Mesendoderm (in vitro differentiated cells): Measurements from ENCODE around the gene EFCAB11.
"Not testable (repeated sequence)": the region's sequence is repeated elsewhere in the genome, so short reads cannot be mapped to it uniquely, and the experiment has no call there.

ENCODE experiments used
- DNase-seq: peaks from one replicate; pipeline ENCODE4 v3.0.0; 2013
- H2AK5ac ChIP-seq: 2 replicates; pipeline ENCODE4 v1.6.1; 2013; ENCODE audit warnings: low read length, inconsistent platforms
- H2BK120ac ChIP-seq: 2 replicates; pipeline ENCODE4 v1.6.1; 2013; ENCODE audit warnings: low read depth, mild to moderate bottlenecking, low read length, moderate library complexity, mixed read lengths
- H2BK15ac ChIP-seq: replicated peaks from 2 replicates; pipeline ENCODE4 v1.6.1; 2013; ENCODE audit warnings: low read depth, mild to moderate bottlenecking, moderate library complexity
- H2BK5ac ChIP-seq: 2 replicates; pipeline ENCODE4 v1.6.1; 2013; ENCODE audit warnings: low read length, inconsistent platforms
- H3K18ac ChIP-seq: 2 replicates; pipeline ENCODE4 v1.6.1; 2013; ENCODE audit warnings: mild to moderate bottlenecking, low read length, mixed read lengths
- H3K23ac ChIP-seq: one replicate; pipeline ENCODE4 v1.6.1; 2013; ENCODE audit warnings: low read length
- H3K27ac ChIP-seq: 2 replicates; pipeline ENCODE4 v1.5.1; 2013; ENCODE audit warnings: low read depth, mild to moderate bottlenecking, inconsistent platforms, low read length, moderate library complexity
- H3K27me3 ChIP-seq: 2 replicates; pipeline ENCODE4 v1.6.1; 2013; ENCODE audit warnings: low read length, control low read depth, mild to moderate bottlenecking, inconsistent platforms; ENCODE audit not compliant: insufficient read depth, poor library complexity
- H3K36me3 ChIP-seq: 2 replicates; pipeline ENCODE4 v1.6.1; 2013; ENCODE audit warnings: low read length, inconsistent platforms; ENCODE audit not compliant: control insufficient read depth, insufficient read depth
- H3K4ac ChIP-seq: one replicate; pipeline ENCODE4 v1.6.1; 2013; ENCODE audit warnings: low read depth, mild to moderate bottlenecking, low read length, moderate library complexity
- H3K4me1 ChIP-seq: 2 replicates; pipeline ENCODE4 v1.6.1; 2013; ENCODE audit warnings: low read depth, low read length, inconsistent platforms; ENCODE audit not compliant: control insufficient read depth
- H3K4me2 ChIP-seq: 2 replicates; pipeline ENCODE4 v1.6.1; 2013; ENCODE audit warnings: low read length
- H3K4me3 ChIP-seq: 2 replicates; pipeline ENCODE4 v1.5.1; 2013; ENCODE audit warnings: mild to moderate bottlenecking, low read length
- H3K56ac ChIP-seq: one replicate; pipeline ENCODE4 v1.6.1; 2013; ENCODE audit warnings: low read length
- H3K79me1 ChIP-seq: 2 replicates; pipeline ENCODE4 v1.6.1; 2013; ENCODE audit warnings: low read length, inconsistent platforms
- H3K79me2 ChIP-seq: 2 replicates; pipeline ENCODE4 v1.6.1; 2013; ENCODE audit warnings: mild to moderate bottlenecking, low read length; ENCODE audit not compliant: control insufficient read depth, insufficient read depth
- H3K9ac ChIP-seq: 2 replicates; pipeline ENCODE4 v1.6.1; 2013; ENCODE audit warnings: low read length, inconsistent platforms
- H4K5ac ChIP-seq: one replicate; pipeline ENCODE4 v1.6.1; 2013; ENCODE audit warnings: low read length
- H4K8ac ChIP-seq: one replicate; pipeline ENCODE4 v1.6.1; 2013; ENCODE audit warnings: low read depth, mild to moderate bottlenecking, control low read depth, low read length, moderate library complexity
- WGBS: extraction: QIAGEN DNeasy Blood & Tissue Kit; methylation state at CpG from one replicate; pipeline ENCODE4 v1.1.7; 2013; ENCODE audit warnings: low lambda C conversion rate, missing lambda C conversion rate; ENCODE audit not compliant: insufficient coverage; ENCODE audit errors: extremely low coverage; 5-methylcytosine and 5-hydroxymethylcytosine counted together

The EFCAB11 gene

DNA sequence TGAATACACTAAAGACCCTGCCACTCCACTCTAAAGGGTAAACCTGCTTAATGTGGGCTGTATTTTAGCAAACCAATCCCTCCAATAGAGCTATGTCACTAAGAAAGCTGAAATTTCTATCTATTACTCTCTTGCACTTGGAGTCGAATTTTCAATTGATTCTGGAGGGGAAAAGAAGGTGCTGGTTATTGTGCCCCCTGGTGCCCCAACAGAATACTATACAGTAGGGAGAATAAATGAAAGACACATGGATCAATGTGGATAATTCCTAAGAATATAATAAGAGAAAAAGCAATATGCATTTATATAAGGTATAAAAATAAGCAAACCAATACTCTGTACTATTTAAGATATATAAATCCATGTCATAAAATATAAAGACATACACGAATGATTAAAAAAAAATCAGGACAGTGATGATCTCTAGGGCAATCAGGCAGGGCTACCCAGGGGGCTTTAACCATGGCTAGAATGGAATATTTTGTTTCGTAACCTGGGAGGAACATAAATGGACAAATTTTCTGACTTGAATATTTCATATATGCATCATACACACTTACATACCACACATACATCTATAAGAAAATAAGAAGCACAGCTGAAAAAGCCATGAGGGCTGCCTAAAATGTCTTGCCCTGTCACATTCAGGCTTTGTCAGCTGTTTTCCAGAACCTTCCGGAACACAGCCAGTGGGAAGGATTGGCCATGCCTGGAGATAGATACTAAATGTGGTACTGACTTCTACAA, 54.4 kb downstream of the EFCAB11 start:
- Histone ChIP-seq H3K4me1 (no peaks in the 10 kb centered on the region), H2BK5ac (no peak overlapping the region), H3K4ac (no peak overlapping the region), H3K27ac (no peak overlapping the region), H4K8ac (no peak overlapping the region), H3K36me3 (no peaks in the 10 kb centered on the region), H3K9ac (no peak overlapping the region), H4K5ac (no peak overlapping the region), H2BK120ac (no peak overlapping the region), H2AK5ac (no peak overlapping the region), H3K79me2 (no peaks in the 10 kb centered on the region), H3K18ac (no peak overlapping the region), H3K27me3 (no peaks in the 10 kb centered on the region), H3K23ac (no peak overlapping the region), H3K79me1 (no peaks in the 10 kb centered on the region), H3K4me2 (no peak overlapping the region), H3K4me3 (no peak overlapping the region), H2BK15ac (no peak overlapping the region), H3K56ac (no peak overlapping the region)
- peak; percentile 36 for DNase-seq
- WGBS = no CpG with 5 or more reads among the region's 4 CpGs

DNA sequence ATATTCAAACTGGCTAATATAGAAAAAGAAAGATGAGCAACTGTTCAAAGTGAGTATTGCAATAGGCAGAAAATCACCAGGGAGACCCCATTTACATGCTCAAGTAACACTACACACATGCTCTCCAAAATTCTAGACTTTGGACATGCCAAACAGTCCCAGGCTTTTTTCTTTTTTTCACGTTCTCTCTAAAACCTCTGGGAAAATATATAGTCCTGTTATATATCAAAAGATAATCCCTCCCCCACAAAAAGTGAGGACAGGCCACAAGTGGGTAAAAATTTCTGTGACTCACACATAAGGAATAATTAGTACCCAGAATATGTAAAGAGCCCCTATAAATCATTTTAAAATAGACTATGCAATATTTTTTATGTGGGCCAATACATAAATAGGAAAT, 55.2 kb downstream of the EFCAB11 start:
- no peaks in the 10 kb centered on the region for H3K4me1 ChIP-seq
- H3K23ac ChIP-seq = no peak overlapping the region
- no peak overlapping the region for H2BK120ac ChIP-seq
- H2BK15ac ChIP-seq = no peak overlapping the region
- H3K18ac ChIP-seq = no peak overlapping the region
- H3K27me3 ChIP-seq = no peaks in the 10 kb centered on the region
- H3K79me1 ChIP-seq = no peaks in the 10 kb centered on the region
- H2BK5ac ChIP-seq = no peak overlapping the region
- H3K36me3 ChIP-seq = no peaks in the 10 kb centered on the region
- DNase-seq = no peak
- H3K4ac ChIP-seq = no peak overlapping the region
- no peaks in the 10 kb centered on the region for H3K79me2 ChIP-seq
- no peak overlapping the region for H4K8ac ChIP-seq
- H2AK5ac ChIP-seq = no peak overlapping the region
- no peak overlapping the region for H3K56ac ChIP-seq
- WGBS = no CpG with 5 or more reads among the region's 1 CpG
- H4K5ac ChIP-seq = no peak overlapping the region
- no peak overlapping the region for H3K9ac ChIP-seq
- no peak overlapping the region for H3K27ac ChIP-seq
- H3K4me3 ChIP-seq = no peak overlapping the region
- no peak overlapping the region for H3K4me2 ChIP-seq

DNA sequence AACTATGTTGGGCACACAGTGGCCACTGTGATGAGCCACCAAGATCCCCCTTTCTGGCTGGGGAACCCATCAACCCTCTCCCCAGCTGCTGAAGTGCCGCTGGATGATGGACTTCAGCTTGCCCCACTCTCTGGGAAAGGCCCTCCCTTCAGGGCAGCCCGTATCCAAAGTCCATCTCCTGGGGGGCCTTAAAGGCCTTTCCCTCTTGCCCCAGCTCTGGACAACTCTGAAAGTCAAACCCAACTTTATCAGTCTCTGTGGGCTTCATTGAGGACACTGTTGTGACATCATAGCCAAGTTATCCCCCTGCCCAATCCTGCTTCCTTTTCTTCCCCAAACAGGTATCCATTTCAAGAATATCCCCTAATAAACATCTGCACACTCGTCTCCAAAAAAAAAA, 61.1 kb downstream of the EFCAB11 start:
- H4K5ac ChIP-seq, H3K79me2 ChIP-seq, DNase-seq, H3K4ac ChIP-seq, H4K8ac ChIP-seq, H3K56ac ChIP-seq, H2BK120ac ChIP-seq, H2BK5ac ChIP-seq, H3K9ac ChIP-seq, H3K4me1 ChIP-seq, H3K4me2 ChIP-seq, H2BK15ac ChIP-seq, H3K79me1 ChIP-seq, H3K27ac ChIP-seq, H3K27me3 ChIP-seq, H3K4me3 ChIP-seq, H3K36me3 ChIP-seq, H3K23ac ChIP-seq, H2AK5ac ChIP-seq, H3K18ac ChIP-seq: not testable (repeated sequence)
- WGBS = no CpG with 5 or more reads among the region's 3 CpGs

DNA sequence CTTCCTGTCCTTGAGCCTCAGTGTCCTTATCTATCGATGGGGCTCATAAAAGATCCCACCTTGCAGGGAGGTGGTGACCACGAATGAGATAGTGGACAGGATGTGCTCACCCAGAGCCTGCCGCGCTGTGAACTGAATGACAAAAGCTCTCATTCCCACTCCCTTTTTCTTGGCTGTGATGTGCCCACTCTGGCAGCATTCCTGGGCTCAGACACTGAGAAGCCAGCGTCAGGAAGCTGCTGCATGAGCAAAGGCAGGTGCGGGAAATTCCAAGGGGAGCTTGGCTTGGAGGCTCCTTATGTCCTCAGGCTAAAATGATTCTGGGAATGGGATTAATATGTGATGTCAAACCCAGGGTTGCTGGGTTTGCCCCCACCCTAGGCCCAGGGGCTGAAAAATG, 61.6 kb downstream of the EFCAB11 start:
- H2AK5ac ChIP-seq = no peak overlapping the region
- H3K4ac ChIP-seq = no peak overlapping the region
- H3K4me3 ChIP-seq = no peak overlapping the region
- no peak overlapping the region for H2BK120ac ChIP-seq
- H3K4me1 ChIP-seq = no peaks in the 10 kb centered on the region
- H3K27me3 ChIP-seq = no peaks in the 10 kb centered on the region
- no peak overlapping the region for H3K56ac ChIP-seq
- H4K5ac ChIP-seq = no peak overlapping the region
- H3K79me1 ChIP-seq = no peaks in the 10 kb centered on the region
- H3K4me2 ChIP-seq = no peak overlapping the region
- H3K27ac ChIP-seq = no peak overlapping the region
- no peak overlapping the region for H3K23ac ChIP-seq
- no peaks in the 10 kb centered on the region for H3K36me3 ChIP-seq
- DNase-seq = peak; percentile 39
- H4K8ac ChIP-seq = no peak overlapping the region
- H3K9ac ChIP-seq = no peak overlapping the region
- no peak overlapping the region for H2BK15ac ChIP-seq
- no peak overlapping the region for H2BK5ac ChIP-seq
- H3K18ac ChIP-seq = no peak overlapping the region
- no CpG with 5 or more reads among the region's 6 CpGs for WGBS
- H3K79me2 ChIP-seq = no peaks in the 10 kb centered on the region

DNA sequence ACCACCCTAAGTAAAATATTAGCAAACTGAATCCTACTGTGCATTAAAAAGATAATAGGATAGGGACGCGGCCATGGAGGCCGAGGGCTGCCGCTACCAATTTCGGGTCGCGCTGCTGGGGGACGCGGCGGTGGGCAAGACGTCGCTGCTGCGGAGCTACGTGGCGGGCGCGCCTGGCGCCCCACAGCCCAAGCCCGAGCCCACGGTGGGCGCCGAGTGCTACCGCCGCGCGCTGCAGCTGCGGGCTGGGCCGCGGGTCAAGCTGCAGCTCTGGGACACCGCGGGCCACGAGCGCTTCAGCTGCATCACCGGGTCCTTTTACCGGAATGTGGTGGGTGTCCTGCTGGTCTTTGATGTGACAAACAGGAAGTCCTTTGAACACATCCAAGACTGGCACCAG, 62.8 kb downstream of the EFCAB11 start:
- no CpG with 5 or more reads among the region's 35 CpGs for WGBS
- not testable (repeated sequence) for H3K27me3 ChIP-seq, H3K9ac ChIP-seq, H2AK5ac ChIP-seq, H3K56ac ChIP-seq, H3K18ac ChIP-seq, H3K4ac ChIP-seq, H2BK15ac ChIP-seq, DNase-seq, H3K79me2 ChIP-seq, H3K27ac ChIP-seq, H2BK120ac ChIP-seq, H2BK5ac ChIP-seq, H3K4me3 ChIP-seq, H3K4me2 ChIP-seq, H3K23ac ChIP-seq, H3K79me1 ChIP-seq, H4K8ac ChIP-seq, H3K4me1 ChIP-seq, H4K5ac ChIP-seq, H3K36me3 ChIP-seq

DNA sequence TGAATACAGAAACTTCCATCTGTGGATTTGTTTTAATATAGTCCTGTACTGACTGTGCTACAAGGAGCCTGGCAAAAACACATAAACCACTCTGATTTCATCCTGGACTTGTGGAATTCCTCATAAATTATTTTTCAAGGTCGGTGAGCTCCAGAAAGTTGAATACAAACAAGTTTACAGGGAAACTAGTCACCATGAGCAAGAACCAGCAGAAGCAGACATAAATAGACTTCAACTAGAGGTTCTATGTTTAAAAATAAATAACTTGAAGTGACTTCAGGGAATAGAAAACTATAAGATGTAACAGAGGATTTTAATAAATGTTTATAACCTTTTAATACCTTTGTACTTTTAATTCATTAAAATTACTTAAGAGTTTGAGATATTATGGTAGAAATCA, 63.5 kb downstream of the EFCAB11 start:
- Histone ChIP-seq H3K4me2 (no peak overlapping the region), H3K79me2 (no peaks in the 10 kb centered on the region), H4K8ac (no peak overlapping the region), H3K4me3 (no peak overlapping the region), H3K9ac (no peak overlapping the region), H3K18ac (no peak overlapping the region), H3K79me1 (no peaks in the 10 kb centered on the region), H3K27ac (no peak overlapping the region), H3K27me3 (no peaks in the 10 kb centered on the region), H3K56ac (no peak overlapping the region), H2BK15ac (no peak overlapping the region), H2BK5ac (no peak overlapping the region), H3K4ac (no peak overlapping the region), H3K36me3 (no peaks in the 10 kb centered on the region), H4K5ac (no peak overlapping the region), H2BK120ac (no peak overlapping the region), H3K4me1 (no peaks in the 10 kb centered on the region), H2AK5ac (no peak overlapping the region), H3K23ac (no peak overlapping the region)
- WGBS = no CpG with 5 or more reads among the region's 1 CpG
- no peak for DNase-seq
